IMR-90 (cell line): ENCODE measurements around the gene NFYB. TPM values are rescaled to one million over a fixed set of nuclear protein-coding genes. Genes with fewer than 3 reads are reported as not detected.

Source experiments
- ATAC-seq: fragments of 200-7000 bp; cut with Tn5 transposase; 2 replicates; pipeline ENCODE4 v1.9.1; 2020; ENCODE audit warnings: low read depth, mild to moderate bottlenecking, moderate library complexity
- BruUV-seq: library from RNA; stranded (reverse); fragments of 400-500 nt; replicated peaks from 2 replicates; lab custom pipeline; 2021; lab: Mats Ljungman, UMichigan
- CTCF ChIA-PET: fragments of 300-600 bp; formaldehyde crosslinking; extraction: SDS; loops from one replicate; lab custom pipeline; 2021; ENCODE audit warnings: antibody characterized with exemption; lab: Yijun Ruan, JAX
- POLR2A ChIA-PET: fragments of 300-600 bp; sonication (Branson Sonifier 250); formaldehyde crosslinking; loops from one replicate; lab custom pipeline; 2022; ENCODE audit warnings: antibody characterized with exemption; ENCODE audit not compliant: unreplicated experiment; lab: Charles Lee
- DNase-seq: peaks from one replicate; pipeline ENCODE4 v3.0.0; 2013
- H2AFZ ChIP-seq: replicated peaks from 2 replicates; pipeline ENCODE3; 2013; ENCODE audit warnings: low read length, mild to moderate bottlenecking; ENCODE audit not compliant: poor library complexity
- H2AK5ac ChIP-seq: 2 replicates; pipeline ENCODE4 v1.6.1; 2013; ENCODE audit warnings: low read depth, low read length, inconsistent platforms
- H2AK9ac ChIP-seq: replicated peaks from 2 replicates; pipeline ENCODE3; 2013; ENCODE audit warnings: mild to moderate bottlenecking, low read depth, low read length, moderate library complexity; ENCODE audit not compliant: poor library complexity
- H2BK120ac ChIP-seq: 2 replicates; pipeline ENCODE4 v1.6.1; 2013; ENCODE audit warnings: low read depth, low read length, inconsistent platforms
- H2BK15ac ChIP-seq: 3 replicates; pipeline ENCODE4 v1.6.1; 2013; ENCODE audit warnings: low read depth, low read length, inconsistent platforms
- H2BK20ac ChIP-seq: 2 replicates; pipeline ENCODE4 v1.6.1; 2013; ENCODE audit warnings: low read depth, mild to moderate bottlenecking, inconsistent platforms, low read length, moderate library complexity
- H2BK5ac ChIP-seq: 2 replicates; pipeline ENCODE4 v1.6.1; 2013; ENCODE audit warnings: mild to moderate bottlenecking, low read depth, low read length, inconsistent platforms; ENCODE audit not compliant: poor library complexity, severe bottlenecking
- H3K14ac ChIP-seq: replicated peaks from 2 replicates; pipeline ENCODE4 v1.6.1; 2013; ENCODE audit warnings: low read depth, low read length, inconsistent platforms
- H3K18ac ChIP-seq: 2 replicates; pipeline ENCODE4 v1.6.1; 2013; ENCODE audit warnings: low read depth, low read length, control low read depth
- H3K23ac ChIP-seq: 2 replicates; pipeline ENCODE4 v1.6.1; 2013; ENCODE audit warnings: low read depth, low read length, inconsistent platforms
- H3K27ac ChIP-seq: 2 replicates; pipeline ENCODE4 v1.5.1; 2013; ENCODE audit warnings: mild to moderate bottlenecking, control low read depth, low read length; ENCODE audit not compliant: insufficient read depth
- H3K27me3 ChIP-seq: 2 replicates; pipeline ENCODE4 v1.6.1; 2013; ENCODE audit warnings: low read length; ENCODE audit not compliant: control insufficient read depth, insufficient read depth
- H3K36me3 ChIP-seq: 2 replicates; pipeline ENCODE4 v1.6.1; 2013; ENCODE audit warnings: low read length, mixed read lengths; ENCODE audit not compliant: control insufficient read depth, insufficient read depth
- H3K4ac ChIP-seq: 2 replicates; pipeline ENCODE4 v1.6.1; 2013; ENCODE audit warnings: low read depth, low read length, inconsistent platforms
- H3K4me1 ChIP-seq: 2 replicates; pipeline ENCODE4 v1.6.1; 2013; ENCODE audit warnings: low read length, mixed read lengths; ENCODE audit not compliant: control insufficient read depth, insufficient read depth
- H3K4me2 ChIP-seq: 2 replicates; pipeline ENCODE4 v1.6.1; 2013; ENCODE audit warnings: low read depth, mild to moderate bottlenecking, control low read depth, low read length, moderate library complexity
- H3K4me3 ChIP-seq: 2 replicates; pipeline ENCODE4 v1.5.1; 2013; ENCODE audit warnings: low read depth, mild to moderate bottlenecking, control low read depth, low read length, moderate library complexity; ENCODE audit not compliant: insufficient read depth
- H3K56ac ChIP-seq: 2 replicates; pipeline ENCODE4 v1.6.1; 2013; ENCODE audit warnings: low read length, inconsistent platforms; ENCODE audit not compliant: insufficient read depth; ENCODE audit errors: extremely low read depth
- H3K79me1 ChIP-seq, 2 experiments: 2 replicates each; pipeline ENCODE4 v1.6.1; 2013; ENCODE audit warnings: low read length in 2 of 2, inconsistent platforms in 1 of 2, low read depth in 1 of 2
- H3K9ac ChIP-seq: 2 replicates; pipeline ENCODE4 v1.6.1; 2013; ENCODE audit warnings: low read depth, low read length, control low read depth
- H3K9me1 ChIP-seq: 2 replicates; pipeline ENCODE4 v1.6.1; 2013; ENCODE audit warnings: low read length, inconsistent platforms; ENCODE audit not compliant: insufficient read depth
- H3K9me3 ChIP-seq: 2 replicates; pipeline ENCODE4 v1.6.1; 2013; ENCODE audit warnings: low read length; ENCODE audit not compliant: control insufficient read depth, insufficient read depth
- H4K20me1 ChIP-seq: 2 replicates; pipeline ENCODE4 v1.6.1; 2013; ENCODE audit warnings: low read length, inconsistent platforms; ENCODE audit not compliant: insufficient read depth
- H4K5ac ChIP-seq: 2 replicates; pipeline ENCODE4 v1.6.1; 2013; ENCODE audit warnings: mild to moderate bottlenecking, low read depth, low read length, control low read depth
- H4K8ac ChIP-seq, 2 experiments: 2 replicates each; pipeline ENCODE4 v1.6.1; 2013; ENCODE audit warnings: low read depth in 2 of 2, low read length in 2 of 2, control low read depth in 1 of 2, inconsistent platforms in 1 of 2
- H4K91ac ChIP-seq: 2 replicates; pipeline ENCODE4 v1.6.1; 2013; ENCODE audit warnings: low read depth, low read length, inconsistent platforms; ENCODE audit not compliant: insufficient read depth
- BHLHE40 ChIP-seq: fragments of 150-350 bp; IDR thresholded peaks from 2 replicates; pipeline ENCODE4 v1.6.1; 2016; ENCODE audit warnings: mild to moderate bottlenecking, low read depth, low read length
- CEBPB ChIP-seq: IDR thresholded peaks from 2 replicates; pipeline ENCODE4 v1.6.1; 2012; ENCODE audit warnings: low read depth, low read length, improper control_type of control experiment
- CHD1 ChIP-seq: IDR thresholded peaks from 2 replicates; pipeline ENCODE4 v1.6.1; 2012; ENCODE audit warnings: low read depth, low read length, improper control_type of control experiment
- CTCF ChIP-seq: conservative IDR thresholded peaks from 2 replicates; pipeline ENCODE4 v1.5.1; 2012; ENCODE audit warnings: mild to moderate bottlenecking, low read depth, low read length, improper control_type of control experiment
- ELK1 ChIP-seq: fragments of 150-350 bp; IDR thresholded peaks from 2 replicates; pipeline ENCODE4 v1.6.1; 2016; ENCODE audit warnings: low read depth, mild to moderate bottlenecking, low read length, moderate library complexity, borderline replicate concordance
- FOS ChIP-seq: fragments of 150-350 bp; IDR thresholded peaks from 2 replicates; pipeline ENCODE4 v1.6.1; 2016; ENCODE audit warnings: low read depth, low read length
- MAFK ChIP-seq: IDR thresholded peaks from 2 replicates; pipeline ENCODE4 v1.6.1; 2012; ENCODE audit warnings: low read depth, low read length, improper control_type of control experiment
- MXI1 ChIP-seq: IDR thresholded peaks from 2 replicates; pipeline ENCODE4 v1.6.1; 2012; ENCODE audit warnings: low read depth, mild to moderate bottlenecking, low read length, moderate library complexity, borderline replicate concordance
- NFE2L2 ChIP-seq: fragments of 150-350 bp; IDR thresholded peaks from 2 replicates; pipeline ENCODE4 v1.6.1; 2016; ENCODE audit warnings: low read depth, mild to moderate bottlenecking, low read length
- POLR2A ChIP-seq: IDR thresholded peaks from 2 replicates; pipeline ENCODE4 v1.6.1; 2012; ENCODE audit warnings: mild to moderate bottlenecking, low read depth, low read length
- RAD21 ChIP-seq: IDR thresholded peaks from 2 replicates; pipeline ENCODE4 v1.6.1; 2012; ENCODE audit warnings: low read length, improper control_type of control experiment
- RCOR1 ChIP-seq: IDR thresholded peaks from 2 replicates; pipeline ENCODE4 v1.6.1; 2012; ENCODE audit warnings: mild to moderate bottlenecking, low read length, improper control_type of control experiment; ENCODE audit not compliant: insufficient replicate concordance
- RFX5 ChIP-seq: IDR thresholded peaks from 2 replicates; pipeline ENCODE4 v1.8.0; 2012; ENCODE audit warnings: low read depth, mild to moderate bottlenecking, low read length, moderate library complexity
- SMC3 ChIP-seq: fragments of 150-350 bp; IDR thresholded peaks from 2 replicates; pipeline ENCODE4 v1.6.1; 2016; ENCODE audit warnings: low read depth, mild to moderate bottlenecking, antibody characterized with exemption, low read length, moderate library complexity
- USF2 ChIP-seq: fragments of 150-350 bp; IDR thresholded peaks from 2 replicates; pipeline ENCODE4 v1.6.1; 2017; ENCODE audit warnings: mild to moderate bottlenecking, antibody characterized with exemption, low read length, low read depth
- WGBS, 2 experiments: methylation state at CpG; one replicate each; pipeline versions ENCODE4 v1.1.5 to v1.1.7; 2013; ENCODE audit warnings: missing lambda C conversion rate in 2 of 2; ENCODE audit not compliant: insufficient read length in 1 of 2; ENCODE audit errors: extremely low coverage in 2 of 2; 5-methylcytosine and 5-hydroxymethylcytosine counted together
- dilution Hi-C: fragments of 300-500 bp; cut with HindIII; formaldehyde crosslinking; loops from one replicate; pipeline ENCODE4 v1.14.3; 2018; ENCODE audit warnings: low sequenced_read_pairs; ENCODE audit not compliant: unreplicated experiment
- in situ Hi-C: fragments of 300-500 bp; cut with MboI; formaldehyde crosslinking; loops from 3 replicates; pipeline ENCODE4 v1.14.3; 2019; ENCODE audit warnings: low sequenced_read_pairs, inconsistent platforms, mixed read lengths
- intact Hi-C: fragments of 100-400 bp; cut with micrococcal nuclease; formaldehyde crosslinking; loops from 2 replicates; pipeline ENCODE4 v1.10.0; 2022
- polyA plus RNA-seq, 3 experiments: library from polyadenylated mRNA; depleted of rRNA; stranded (reverse); fragments of >200 nt; gene quantifications; 2 replicates each; pipeline ENCODE4 v1.2.3, GENCODE V29; 2012; ENCODE audit warnings: low replicate concordance in 1 of 3
- total RNA-seq: library from RNA; depleted of rRNA; stranded (reverse); fragments of >200 nt; gene quantifications from 2 replicates; pipeline ENCODE4 v1.2.3, GENCODE V29; 2012

Gene NFYB
- total and polyA plus RNA-seq, 2 of the 4 experiments (the other 2 are of a cell fraction), result 22.2 to 28.4 TPM

- H3K4ac ChIP-seq, result no peak overlapping the region
- dilution Hi-C loops (no loop called here), in situ Hi-C loops (no loop called here), intact Hi-C loops (no loop called here)
- DNase-seq, result no peak
- H3K9me1 ChIP-seq, result peaks cover 2% of the 10 kb centered on the region; the same call in 1 of the 2 replicates
- BruUV-seq, result no TSS peak
- H3K4me3 ChIP-seq, result no peak overlapping the region
- H4K20me1 ChIP-seq, result peaks cover 4% of the 10 kb centered on the region; the same call in 1 of the 2 replicates
- peaks cover 17% of the 10 kb centered on the region for H3K36me3 ChIP-seq
- H2AK5ac ChIP-seq, result no peak overlapping the region
- H3K23ac ChIP-seq, result no peak overlapping the region
- H3K4me1 ChIP-seq, result peaks cover 2% of the 10 kb centered on the region; the same call in 1 of the 2 replicates
- no peak overlapping the region for H4K91ac ChIP-seq
- no peak overlapping the region for H3K18ac ChIP-seq
- H4K8ac ChIP-seq, result no peak overlapping the region
- H2BK20ac ChIP-seq, result no peak overlapping the region
- no peak overlapping the region for H3K56ac ChIP-seq
- H3K14ac ChIP-seq, result no peak overlapping the region
- H3K9me3 ChIP-seq, result no peaks in the 10 kb centered on the region
- no peak for ATAC-seq
- no peak overlapping the region for H2BK15ac ChIP-seq
- H2BK120ac ChIP-seq, result no peak overlapping the region
- H3K27ac ChIP-seq, result no peak overlapping the region
- H3K27me3 ChIP-seq, result no peaks in the 10 kb centered on the region
- no peak overlapping the region for H2AK9ac ChIP-seq
- no peak overlapping the region for H2BK5ac ChIP-seq
- POLR2A ChIA-PET, result no interaction called here
- no peak overlapping the region for H3K4me2 ChIP-seq
- CTCF ChIA-PET, result no interaction called here
- H3K9ac ChIP-seq, result no peak overlapping the region
- no peak overlapping the region for H4K5ac ChIP-seq
- H3K79me1 ChIP-seq, result peaks cover 2 to 40% of the 10 kb centered on the region in 2 experiments; a peak in 3 of 4 replicates
- no CpG with 5 or more reads among the region's 1 CpG for WGBS, 2 experiments
- no peak overlapping the region for H2AFZ ChIP-seq
- no peak for TF ChIP-seq MXI1
- TF ChIP-seq RCOR1, result no peak
- TF ChIP-seq RAD21, result no peak
- TF ChIP-seq BHLHE40, result no peak
- TF ChIP-seq NFE2L2, result no peak
- TF ChIP-seq RFX5, result no peak
- TF ChIP-seq CHD1, result no peak
- TF ChIP-seq CTCF, result no peak
- TF ChIP-seq CEBPB, result no peak
- no peak for TF ChIP-seq MAFK
- no peak for TF ChIP-seq USF2
- no peak for TF ChIP-seq FOS
- TF ChIP-seq SMC3, result no peak
- TF ChIP-seq ELK1, result no peak
- TF ChIP-seq POLR2A, result no peak
These were observed 64.3 kb downstream of the NFYB start for GRCh38 chr12:104073699-104074098.
